Stimulated activated CD8-positive, alpha-beta memory T cell treated with anti-CD3 and anti-CD28 coated beads, Interleukin-7, amount 100 ng/mL, for 1 hour (primary cell): ENCODE data around the gene MBNL1.
A peak's percentile ranks its signal among the peaks of the same experiment; 100 is the strongest.

ENCODE experiments used
- DNase-seq, 2 donors: peaks; one replicate each; pipeline ENCODE4 v3.0.0-alpha.2; 2020; ENCODE audit warnings: low read depth in 2 of 2

The MBNL1 gene

GRCh38 chr3:152268555-152269055, at the start of gene MBNL1:
Gene MBNL1 (plus strand): TSS chr3:152268929. CDS start chr3:152300194, 31,265 bp downstream.
- peak; percentile 65 to 69 for DNase-seq

- DNase-seq, result no peak
Observed at GRCh38 chr3:152219216-152219615, 49.5 kb upstream of the MBNL1 start.

- DNase-seq, result no peak
Observed at GRCh38 chr3:152219769-152220255, 48.9 kb upstream of the MBNL1 start.

- DNase-seq, result no peak
Observed at GRCh38 chr3:152222327-152222726, 46.4 kb upstream of the MBNL1 start.

GRCh38 chr3:152225201-152225600, 43.5 kb upstream of the MBNL1 start:
- no peak for DNase-seq

- DNase-seq, result no peak
Observed at GRCh38 chr3:152226176-152226575, 42.6 kb upstream of the MBNL1 start.

- DNase-seq, result no peak
Observed at GRCh38 chr3:152227027-152227426, 41.7 kb upstream of the MBNL1 start.

- DNase-seq, result no peak
Observed at GRCh38 chr3:152229692-152230091, 39.0 kb upstream of the MBNL1 start.

GRCh38 chr3:152230370-152230769, 38.4 kb upstream of the MBNL1 start:
- no peak for DNase-seq

- DNase-seq, result no peak
Observed at GRCh38 chr3:152232001-152232400, 36.7 kb upstream of the MBNL1 start.

- no peak for DNase-seq
Observed at GRCh38 chr3:152232679-152233078, 36.0 kb upstream of the MBNL1 start.

- DNase-seq, result no peak
Observed at GRCh38 chr3:152234657-152235375, 33.9 kb upstream of the MBNL1 start.

- no peak for DNase-seq
Observed at GRCh38 chr3:152235709-152236298, 32.9 kb upstream of the MBNL1 start.

GRCh38 chr3:152236716-152237115, 32.0 kb upstream of the MBNL1 start:
- no peak for DNase-seq

GRCh38 chr3:152241142-152242017, 27.3 kb upstream of the MBNL1 start:
- no peak for DNase-seq

GRCh38 chr3:152243301-152243711, 25.4 kb upstream of the MBNL1 start:
- no peak for DNase-seq

- no peak for DNase-seq
Observed at GRCh38 chr3:152243721-152244516, 24.8 kb upstream of the MBNL1 start.

- DNase-seq, result no peak
Observed at GRCh38 chr3:152244517-152244888, 24.2 kb upstream of the MBNL1 start.

GRCh38 chr3:152245498-152246170, 23.1 kb upstream of the MBNL1 start:
- no peak for DNase-seq

- no peak for DNase-seq
Observed at GRCh38 chr3:152251916-152252315, 16.8 kb upstream of the MBNL1 start.

GRCh38 chr3:152252755-152253154, 16.0 kb upstream of the MBNL1 start:
- no peak for DNase-seq
